NB4 (cell line): ENCODE results near the gene COG5.

Experiments
- CTCF ChIP-seq: IDR thresholded peaks from one replicate; pipeline ENCODE4 v1.5.1; 2012; ENCODE audit warnings: low read depth, low read length
- MYC ChIP-seq: IDR thresholded peaks from 2 replicates; pipeline ENCODE4 v1.6.1; 2011; ENCODE audit warnings: low read depth, low read length
- POLR2A ChIP-seq: IDR thresholded peaks from 2 replicates; pipeline ENCODE4 v1.6.1; 2011; ENCODE audit warnings: mild to moderate bottlenecking; ENCODE audit not compliant: insufficient read length; ENCODE audit errors: extremely low read depth

- TF ChIP-seq POLR2A (no peak), CTCF (no peak), MYC (no peak)
Measured at GRCh38 chr7:107430057-107430456, 133.7 kb downstream of the COG5 start.
